ENCODE results near the gene PLPPR5. TPM values are rescaled to one million over a fixed set of nuclear protein-coding genes. Genes with fewer than 3 reads are reported as not detected.

PLPPR5 gene
- total RNA-seq, 1 experiment from 2014 or later = not detected

GRCh38 chr1:98903261-98903660, 101.4 kb downstream of the PLPPR5 start:
- Histone ChIP-seq H4K20me1 (ENCODE audit: insufficient read depth) (no peaks in the 10 kb centered on the region), H3K9me3 (ENCODE audit: insufficient read depth, low read depth) (no peaks in the 10 kb centered on the region), H3K4me2 (no peak overlapping the region), H3K79me2 (ENCODE audit: low read depth) (no peaks in the 10 kb centered on the region), H3K27ac (no peak overlapping the region), H3K4me3 (no peak overlapping the region), H3K9me2 (ENCODE audit: insufficient read depth) (no peaks in the 10 kb centered on the region), H3K4me1 (replicated peaks; ENCODE audit: insufficient read depth) (no peaks in the 10 kb centered on the region), H3K27me3 (ENCODE audit: insufficient read depth, low read depth) (no peaks in the 10 kb centered on the region), H3F3A (ENCODE audit: insufficient read depth, low read depth) (no peaks in the 10 kb centered on the region), H2AFZ (no peak overlapping the region), H3K36me3 (ENCODE audit: low read depth) (no peaks in the 10 kb centered on the region)
- POLR2A ChIA-PET (ENCODE audit: unreplicated experiment) = interaction anchor here (0.7 kb wide), 1 partner anchor 245 kb away, joined by 5 read pairs; no protein-coding TSS in a partner anchor
- intact Hi-C loops (cut with micrococcal nuclease; ENCODE audit: unreplicated experiment) = no loop called here
- peak in 1 of 2 experiments; percentile 74 for DNase-seq
- CTCF ChIA-PET = no interaction called here
- no TSS peak for BruUV-seq (replicated peaks)
- TF ChIP-seq CTCF (conservative IDR thresholded peaks at IDR 0.05) (no peak), EZH2 (IDR thresholded peaks at IDR 0.05; ENCODE audit: low read depth) (no peak)

GRCh38 chr1:98898940-98899339, 105.7 kb downstream of the PLPPR5 start:
- intact Hi-C loops (cut with micrococcal nuclease; ENCODE audit: unreplicated experiment) = no loop called here
- TF ChIP-seq EZH2 (IDR thresholded peaks at IDR 0.05; ENCODE audit: low read depth) (no peak), CTCF (conservative IDR thresholded peaks at IDR 0.05) (no peak)
- Histone ChIP-seq H3K4me2 (no peak overlapping the region), H3F3A (ENCODE audit: insufficient read depth, low read depth) (no peaks in the 10 kb centered on the region), H3K27ac (no peak overlapping the region), H3K27me3 (ENCODE audit: insufficient read depth, low read depth) (no peaks in the 10 kb centered on the region), H2AFZ (peak overlapping the region; percentile 55; the same call in 1 of the 2 replicates), H4K20me1 (ENCODE audit: insufficient read depth) (no peaks in the 10 kb centered on the region), H3K79me2 (ENCODE audit: low read depth) (no peaks in the 10 kb centered on the region), H3K9me2 (ENCODE audit: insufficient read depth) (no peaks in the 10 kb centered on the region), H3K9me3 (ENCODE audit: insufficient read depth, low read depth) (no peaks in the 10 kb centered on the region), H3K4me3 (no peak overlapping the region), H3K4me1 (replicated peaks; ENCODE audit: insufficient read depth) (no peaks in the 10 kb centered on the region), H3K36me3 (ENCODE audit: low read depth) (no peaks in the 10 kb centered on the region)
- BruUV-seq (replicated peaks) = no TSS peak
- DNase-seq = no peak
- ChIA-PET CTCF (no interaction called here), POLR2A (ENCODE audit: unreplicated experiment) (no interaction called here)

GRCh38 chr1:98897479-98897878, 107.2 kb downstream of the PLPPR5 start:
- Histone ChIP-seq H3K4me3 (no peak overlapping the region), H3K9me2 (ENCODE audit: insufficient read depth) (no peaks in the 10 kb centered on the region), H3K79me2 (ENCODE audit: low read depth) (no peaks in the 10 kb centered on the region), H4K20me1 (ENCODE audit: insufficient read depth) (no peaks in the 10 kb centered on the region), H3K27me3 (ENCODE audit: insufficient read depth, low read depth) (no peaks in the 10 kb centered on the region), H3K27ac (no peak overlapping the region), H3K9me3 (ENCODE audit: insufficient read depth, low read depth) (no peaks in the 10 kb centered on the region), H3K4me2 (no peak overlapping the region), H2AFZ (no peak overlapping the region), H3F3A (ENCODE audit: insufficient read depth, low read depth) (no peaks in the 10 kb centered on the region), H3K36me3 (ENCODE audit: low read depth) (no peaks in the 10 kb centered on the region), H3K4me1 (replicated peaks; ENCODE audit: insufficient read depth) (no peaks in the 10 kb centered on the region)
- TF ChIP-seq EZH2 (IDR thresholded peaks at IDR 0.05; ENCODE audit: low read depth) = no peak
- no peak for TF ChIP-seq CTCF (conservative IDR thresholded peaks at IDR 0.05)
- BruUV-seq (replicated peaks) = no TSS peak
- intact Hi-C loops (cut with micrococcal nuclease; ENCODE audit: unreplicated experiment) = no loop called here
- ChIA-PET POLR2A (ENCODE audit: unreplicated experiment) (no interaction called here), CTCF (interaction anchor here (0.5 kb wide), 1 partner anchor 1500 kb away, joined by 3 read pairs; no protein-coding TSS in a partner anchor)
- no peak for DNase-seq
